ENCODE data around the gene PRKCE. TPM values are rescaled to one million over a fixed set of nuclear protein-coding genes. Genes with fewer than 3 reads are reported as not detected.

Gene PRKCE
- total RNA-seq, 1 experiment from 2014 or later: 1.3 TPM

- Histone ChIP-seq H3K23ac (ENCODE audit: insufficient read length, low read depth, low read length) (no peak overlapping the region), H4K91ac (ENCODE audit: insufficient read length, low read depth, low read length) (no peak overlapping the region), H3K27me3 (ENCODE audit: insufficient read depth, low read length) (no peaks in the 10 kb centered on the region), H3K9ac (ENCODE audit: extremely low read depth, insufficient read length, low read length) (no peak overlapping the region), H3K14ac (ENCODE audit: insufficient read depth, low read length) (no peak overlapping the region), H2BK120ac (ENCODE audit: low read depth, low read length, poor library complexity, severe bottlenecking) (no peak overlapping the region), H2AFZ (ENCODE audit: low read length) (no peak overlapping the region), H4K8ac (replicated peaks; ENCODE audit: insufficient read length, low read depth, low read length) (no peak overlapping the region), H2BK12ac (ENCODE audit: insufficient read length, low read depth, low read length) (no peak overlapping the region), H3K79me2 (ENCODE audit: insufficient read depth, low read length) (no peaks in the 10 kb centered on the region), H3K23me2 (ENCODE audit: insufficient read length, low read depth, low read length, poor library complexity, severe bottlenecking) (no peaks in the 10 kb centered on the region), H3K79me1 (ENCODE audit: insufficient read depth, low read depth, low read length, poor library complexity, severe bottlenecking) (no peaks in the 10 kb centered on the region), H2BK5ac (ENCODE audit: insufficient read length, low read length) (no peak overlapping the region), H2BK20ac (ENCODE audit: low read depth, low read length, poor library complexity, severe bottlenecking) (no peak overlapping the region), H3T11ph (ENCODE audit: low read length) (no peak overlapping the region), H4K5ac (ENCODE audit: insufficient read length, low read depth, low read length) (no peak overlapping the region), H3K27ac (ENCODE audit: insufficient read length, low read depth, low read length) (no peak overlapping the region), H3K4me1 (ENCODE audit: insufficient read depth, low read length) (no peaks in the 10 kb centered on the region), H3K18ac (ENCODE audit: insufficient read length, low read depth, low read length) (no peak overlapping the region), H3K9me3 (ENCODE audit: control insufficient read depth, low read depth, low read length) (no peaks in the 10 kb centered on the region), H2AK5ac (ENCODE audit: insufficient read length, low read length) (no peak overlapping the region), H4K20me1 (ENCODE audit: control insufficient read depth, insufficient read depth, insufficient read length) (peaks cover 2% of the 10 kb centered on the region), H3K4ac (ENCODE audit: low read depth, low read length) (no peak overlapping the region), H2BK15ac (ENCODE audit: low read depth, low read length) (no peak overlapping the region), H3K4me2 (ENCODE audit: insufficient read depth, insufficient read length, low read length) (no peak overlapping the region), H3K56ac (ENCODE audit: insufficient read length, low read depth, low read length) (no peak overlapping the region)
- no peak overlapping the region for H3K27ac Mint-ChIP-seq
- H3K9me3 Mint-ChIP-seq: peaks cover 0 to 2% of the 10 kb centered on the region in 2 experiments; a peak in 1 of 5 replicates
- H3K4me3 Mint-ChIP-seq: no peak overlapping the region
- no CpG with 5 or more reads among the region's 10 CpGs for WGBS (ENCODE audit: extremely low coverage, insufficient read length, low lambda C conversion rate)
- no peaks in the 10 kb centered on the region for H3K27me3 Mint-ChIP-seq (ENCODE audit: low read depth)
- TF ChIP-seq CTCF (conservative IDR thresholded peaks at IDR 0.05): no peak
- H3K36me3 Mint-ChIP-seq (ENCODE audit: insufficient read depth in 1 of 3, low read depth in 3 of 3): no peaks in the 10 kb centered on the region
- peaks cover 8 to 9% of the 10 kb centered on the region in 2 experiments for H3K4me1 Mint-ChIP-seq
- DNase-seq: no peak
Measured at GRCh38 chr2:45928946-45929345, 277.5 kb downstream of the PRKCE start.
